H1 (cell line): ENCODE measurements around the gene SPHK1. TPM values are rescaled to one million over a fixed set of nuclear protein-coding genes. Genes with fewer than 3 reads are reported as not detected.

Experiments used
- KDM4A ChIP-seq: IDR thresholded peaks from one replicate; pipeline ENCODE4 v1.7.1; 2012; ENCODE audit warnings: low read depth, mild to moderate bottlenecking, moderate library complexity, low read length, inconsistent platforms; ENCODE audit not compliant: severe bottlenecking
- polyA plus RNA-seq, 7 experiments: library from polyadenylated mRNA; depleted of rRNA in 3 of 7; stranded (reverse) in 5 of 7; unstranded in 2 of 7; fragments of >200 nt in 5 of 7; fragments of 200-250 nt in 2 of 7; gene quantifications; 1 replicate in 5 of 7; 2 replicates in 1 of 7; 4 replicates in 1 of 7; pipeline versions ENCODE4 v1.2.1 to v1.2.3, GENCODE V29; 2011 to 2013; ENCODE audit warnings: missing spikeins in 2 of 7, mixed read lengths in 2 of 7
- total RNA-seq: library from RNA; stranded (reverse); fragmentation: NEBNext Ultra II Directional; extraction: Animal tissue kit (Norgen Biotek cat#: 25700); gene quantifications from 2 replicates; pipeline ENCODE4 v1.2.1, GENCODE V29; 2021

Gene SPHK1
- total and polyA plus RNA-seq, 2 of the 8 experiments (the other 6 are each of a cell fraction or from before 2014, with no cell fraction given) = 2.4 TPM

GRCh38 chr17:76354747-76355310 lies 29.6 kb upstream of the SPHK1 start (continued):
- no peak for TF ChIP-seq KDM4A
